ENCODE results near the gene XG.
"Not testable (repeated sequence)": the region's sequence is repeated elsewhere in the genome, so short reads cannot be mapped to it uniquely, and the experiment has no call there.

Gene XG, protein sequence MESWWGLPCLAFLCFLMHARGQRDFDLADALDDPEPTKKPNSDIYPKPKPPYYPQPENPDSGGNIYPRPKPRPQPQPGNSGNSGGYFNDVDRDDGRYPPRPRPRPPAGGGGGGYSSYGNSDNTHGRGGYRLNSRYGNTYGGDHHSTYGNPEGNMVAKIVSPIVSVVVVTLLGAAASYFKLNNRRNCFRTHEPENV

DNA sequence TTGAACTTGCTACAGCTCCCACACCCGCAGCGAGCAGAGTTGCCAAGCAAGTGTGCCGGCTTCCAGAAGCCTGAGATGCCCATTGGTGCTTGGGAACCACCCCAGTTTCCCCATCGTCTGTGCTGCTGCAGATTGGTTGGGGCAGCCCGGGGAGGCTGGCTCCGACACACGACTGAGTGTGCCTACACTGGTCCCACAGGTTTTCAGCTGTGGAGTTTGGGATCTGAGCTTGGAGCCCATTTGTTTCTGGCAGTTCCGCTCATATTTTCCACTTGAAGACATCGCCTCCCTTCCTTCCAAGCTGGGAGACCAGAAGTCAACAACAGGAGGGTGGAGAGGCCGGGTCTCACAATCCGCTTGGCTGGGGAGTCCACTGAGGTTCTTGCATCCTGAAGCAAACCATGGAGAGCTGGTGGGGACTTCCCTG, at the start of gene XG:
Gene XG, plus strand, starts transcription at position 167 of the 427 bp plus-strand sequence. Its CDS starts 235 bp downstream, at position 402.
- not testable (repeated sequence) for DNase-seq (ENCODE audit: low read depth); H3K4me3 ChIP-seq (ENCODE audit: low read depth, low read length)

DNA sequence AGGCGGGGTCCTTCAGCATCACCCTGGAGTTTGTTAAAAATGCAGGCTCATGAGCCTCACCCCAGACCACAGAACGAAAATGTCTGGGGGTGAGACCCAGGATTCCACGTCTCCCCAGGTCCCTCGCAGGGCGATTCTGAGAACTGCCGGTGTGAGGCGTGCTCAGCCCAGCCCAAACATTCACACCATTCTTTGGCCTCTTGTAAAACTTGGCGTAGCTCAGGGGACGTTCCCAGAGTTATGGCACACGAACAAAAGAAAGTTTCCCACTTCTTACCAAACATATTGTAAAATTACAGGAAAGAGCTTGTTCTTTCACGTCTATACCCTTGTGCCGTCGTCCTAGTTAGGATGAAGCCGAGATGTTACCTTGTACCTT, 47.9 kb upstream of the XG start:
- TF ChIP-seq, protein P1, sequence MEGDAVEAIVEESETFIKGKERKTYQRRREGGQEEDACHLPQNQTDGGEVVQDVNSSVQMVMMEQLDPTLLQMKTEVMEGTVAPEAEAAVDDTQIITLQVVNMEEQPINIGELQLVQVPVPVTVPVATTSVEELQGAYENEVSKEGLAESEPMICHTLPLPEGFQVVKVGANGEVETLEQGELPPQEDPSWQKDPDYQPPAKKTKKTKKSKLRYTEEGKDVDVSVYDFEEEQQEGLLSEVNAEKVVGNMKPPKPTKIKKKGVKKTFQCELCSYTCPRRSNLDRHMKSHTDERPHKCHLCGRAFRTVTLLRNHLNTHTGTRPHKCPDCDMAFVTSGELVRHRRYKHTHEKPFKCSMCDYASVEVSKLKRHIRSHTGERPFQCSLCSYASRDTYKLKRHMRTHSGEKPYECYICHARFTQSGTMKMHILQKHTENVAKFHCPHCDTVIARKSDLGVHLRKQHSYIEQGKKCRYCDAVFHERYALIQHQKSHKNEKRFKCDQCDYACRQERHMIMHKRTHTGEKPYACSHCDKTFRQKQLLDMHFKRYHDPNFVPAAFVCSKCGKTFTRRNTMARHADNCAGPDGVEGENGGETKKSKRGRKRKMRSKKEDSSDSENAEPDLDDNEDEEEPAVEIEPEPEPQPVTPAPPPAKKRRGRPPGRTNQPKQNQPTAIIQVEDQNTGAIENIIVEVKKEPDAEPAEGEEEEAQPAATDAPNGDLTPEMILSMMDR (IDR thresholded peaks at IDR 0.05; ENCODE audit: insufficient read depth, low read depth, low read length, missing control alignments), result no peak
- DNase-seq (ENCODE audit: low read depth), result no peak
- no peak overlapping the region for H3K4me3 ChIP-seq (ENCODE audit: low read depth, low read length)

DNA sequence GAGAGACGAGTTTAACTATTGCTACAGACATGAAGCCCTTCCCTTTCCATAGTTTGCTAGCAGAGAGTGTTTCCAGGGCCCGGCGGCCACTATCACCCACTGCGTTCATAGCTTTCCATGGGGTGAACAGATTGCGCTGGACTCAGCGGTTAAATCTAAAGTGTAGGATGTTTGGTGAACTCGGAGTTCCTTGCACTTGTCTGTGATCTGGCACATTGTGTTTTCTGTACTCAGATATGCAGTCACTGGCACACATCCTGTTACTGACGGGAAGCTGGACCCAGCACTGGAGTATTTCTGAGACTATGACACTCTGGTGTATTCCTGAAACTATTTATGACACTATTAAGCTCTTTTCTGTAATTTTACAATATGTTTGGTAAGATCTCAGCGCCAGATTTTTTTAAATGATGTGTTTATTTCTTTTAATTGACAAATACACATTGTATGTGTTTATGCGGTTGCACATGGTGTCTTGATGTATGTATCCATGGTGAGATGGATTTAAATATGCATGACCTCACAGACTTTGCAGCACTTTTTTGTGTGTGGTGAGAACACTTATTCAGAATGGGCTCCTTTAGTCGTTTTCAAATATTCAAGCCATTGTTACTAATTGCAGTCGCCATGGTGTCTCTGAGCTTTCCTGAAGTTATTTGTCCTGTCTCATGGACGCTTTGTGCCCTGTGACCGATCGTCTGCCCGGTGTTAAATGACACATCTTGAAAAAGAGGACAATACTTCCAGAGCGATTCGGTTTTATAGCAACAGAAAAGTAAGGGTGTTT, 46.6 kb upstream of the XG start:
- TF ChIP-seq, protein P1 (IDR thresholded peaks at IDR 0.05; ENCODE audit: insufficient read depth, low read depth, low read length, missing control alignments), result no peak
- H3K4me3 ChIP-seq (ENCODE audit: low read depth, low read length), result no peak overlapping the region
- no peak for DNase-seq (ENCODE audit: low read depth)

DNA sequence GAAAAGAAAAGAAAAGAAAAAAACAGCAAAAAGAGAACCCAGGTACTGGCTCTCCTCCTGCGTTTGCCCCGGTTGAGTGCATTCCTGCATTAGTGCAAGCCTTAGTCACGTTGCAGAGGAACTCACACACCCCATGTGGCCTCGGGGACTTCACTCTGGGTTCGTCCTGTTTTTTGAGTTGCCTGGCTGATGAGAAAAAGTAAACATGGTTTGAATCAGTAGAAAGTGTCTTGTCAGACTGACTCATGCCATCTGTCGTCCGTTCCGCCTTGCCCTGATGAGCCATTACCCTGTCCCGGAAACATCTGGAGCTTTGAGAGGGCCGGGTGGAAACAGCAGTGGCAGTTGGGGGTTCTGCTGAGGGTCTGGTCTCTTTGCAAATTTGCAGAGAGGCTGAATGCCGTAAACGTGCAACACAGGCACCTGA, 44.5 kb upstream of the XG start:
- no peak overlapping the region for H3K4me3 ChIP-seq (ENCODE audit: low read depth, low read length)
- TF ChIP-seq, protein P1 (IDR thresholded peaks at IDR 0.05; ENCODE audit: insufficient read depth, low read depth, low read length, missing control alignments), result no peak
- peak; percentile 88 for DNase-seq (ENCODE audit: low read depth)

DNA sequence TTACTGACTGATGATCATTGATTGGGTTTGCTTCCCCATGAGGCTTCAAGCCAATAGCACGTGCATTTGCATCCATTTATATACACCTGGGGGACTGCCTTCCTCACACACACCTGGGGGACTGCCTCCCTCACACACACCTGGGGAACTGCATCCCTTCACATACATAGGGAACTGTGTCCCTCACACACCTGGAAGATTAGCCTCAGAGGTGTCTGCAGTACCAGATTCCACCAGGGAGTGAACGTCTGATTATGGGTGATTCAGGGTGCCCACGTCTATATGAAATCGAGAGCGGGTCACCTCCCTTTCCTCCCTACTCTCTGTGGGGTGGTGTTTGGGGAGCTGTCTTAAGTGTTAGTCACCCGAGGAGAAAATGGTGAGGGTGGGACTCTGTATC, 43.8 kb upstream of the XG start:
- TF ChIP-seq, protein P1 (IDR thresholded peaks at IDR 0.05; ENCODE audit: insufficient read depth, low read depth, low read length, missing control alignments), result no peak
- DNase-seq (ENCODE audit: low read depth), result no peak
- no peak overlapping the region for H3K4me3 ChIP-seq (ENCODE audit: low read depth, low read length)

DNA sequence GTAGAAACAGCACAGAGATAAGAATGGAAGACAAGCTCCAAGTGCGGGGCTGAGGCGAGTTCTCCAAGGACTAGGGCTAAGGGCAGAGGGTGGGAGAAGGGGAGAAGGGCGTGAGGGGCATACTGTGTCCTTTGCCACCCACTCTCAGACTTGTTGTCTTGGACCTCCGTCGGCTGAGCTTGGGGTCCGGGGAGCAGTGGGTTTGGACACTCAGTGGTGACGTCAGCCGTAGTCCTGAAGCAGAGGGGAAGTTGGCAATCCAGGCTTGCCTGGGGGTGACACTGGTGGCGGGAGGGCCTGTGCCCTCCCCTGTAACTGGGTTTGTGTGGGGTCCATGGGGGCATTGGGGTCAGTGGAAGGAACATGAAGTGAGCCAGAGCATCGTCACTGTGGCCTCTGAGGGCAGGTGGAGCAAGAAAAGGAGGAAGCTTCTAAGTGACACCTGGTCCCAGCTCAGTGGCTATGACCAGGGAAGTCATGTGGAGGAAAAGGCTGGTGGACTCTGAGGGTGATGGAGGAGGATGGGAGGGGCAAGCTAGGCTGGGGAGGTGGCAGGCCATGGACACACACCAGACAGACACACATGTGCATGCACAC, 43.1 kb upstream of the XG start:
- no peak for DNase-seq (ENCODE audit: low read depth)
- TF ChIP-seq, protein P1 (IDR thresholded peaks at IDR 0.05; ENCODE audit: insufficient read depth, low read depth, low read length, missing control alignments), result no peak
- H3K4me3 ChIP-seq (ENCODE audit: low read depth, low read length), result no peak overlapping the region

DNA sequence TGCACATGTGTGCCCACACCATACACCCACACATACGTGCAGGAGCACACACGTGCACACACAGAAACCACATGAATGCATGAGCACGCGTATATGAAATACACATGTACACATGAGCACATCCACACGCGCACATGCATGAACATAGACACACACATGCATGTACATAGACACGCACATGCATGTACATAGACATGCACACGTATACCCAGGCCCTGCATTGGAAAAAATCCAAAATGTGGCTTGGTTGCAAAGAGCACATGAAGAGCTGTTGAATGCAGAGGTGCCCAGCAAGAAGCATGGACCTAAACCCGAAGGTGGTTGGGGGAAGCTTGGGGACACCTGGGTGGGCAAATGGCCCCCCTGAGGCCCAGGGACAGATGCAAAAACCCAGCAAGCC, 42.3 kb upstream of the XG start:
- H3K4me3 ChIP-seq (ENCODE audit: low read depth, low read length), result no peak overlapping the region
- TF ChIP-seq, protein P1 (IDR thresholded peaks at IDR 0.05; ENCODE audit: insufficient read depth, low read depth, low read length, missing control alignments), result no peak
- DNase-seq (ENCODE audit: low read depth), result no peak
